ENCODE measurements around the gene DNASE2B.
"Not testable (repeated sequence)": the region's sequence is repeated elsewhere in the genome, so short reads cannot be mapped to it uniquely, and the experiment has no call there.

DNASE2B gene

GRCh38 chr1:84424513-84425149, 26.3 kb downstream of the DNASE2B start:
- DNase-seq = no peak

GRCh38 chr1:84425150-84425896, 27.0 kb downstream of the DNASE2B start:
- no peak for DNase-seq

GRCh38 chr1:84426376-84426775, 28.1 kb downstream of the DNASE2B start:
- DNase-seq = no peak

- no peak for DNase-seq
Measured at GRCh38 chr1:84427250-84428188, 29.2 kb downstream of the DNASE2B start.

GRCh38 chr1:84428235-84428634, 30.0 kb downstream of the DNASE2B start:
- DNase-seq = no peak

- DNase-seq = no peak
Measured at GRCh38 chr1:84429231-84429630, 30.9 kb downstream of the DNASE2B start.

- no peak for DNase-seq
Measured at GRCh38 chr1:84430546-84430945, 32.3 kb downstream of the DNASE2B start.

GRCh38 chr1:84433258-84434080, 35.2 kb downstream of the DNASE2B start:
- DNase-seq = peak; percentile 49 to 92

- no peak for DNase-seq
Measured at GRCh38 chr1:84434081-84434769, 35.9 kb downstream of the DNASE2B start.

GRCh38 chr1:84434801-84435549, 36.7 kb downstream of the DNASE2B start:
- DNase-seq = no peak

GRCh38 chr1:84436876-84437655, 38.8 kb downstream of the DNASE2B start:
- DNase-seq = peak in 1 of 2 donors; percentile 47

- peak in 1 of 2 donors; percentile 14 for DNase-seq
Measured at GRCh38 chr1:84442256-84442655, 44.0 kb downstream of the DNASE2B start.

- DNase-seq = not testable (repeated sequence)
Measured at GRCh38 chr1:84442747-84443646, 44.7 kb downstream of the DNASE2B start.

GRCh38 chr1:84448704-84449103, 50.4 kb downstream of the DNASE2B start:
- DNase-seq = not testable (repeated sequence)

- no peak for DNase-seq
Measured at GRCh38 chr1:84450910-84451309, 52.6 kb downstream of the DNASE2B start.

- no peak for DNase-seq
Measured at GRCh38 chr1:84452436-84452835, 54.2 kb downstream of the DNASE2B start.

- DNase-seq = no peak
Measured at GRCh38 chr1:84462118-84462517, 63.8 kb downstream of the DNASE2B start.
